Renal cortex interstitium (tissue), 15 donors: Measurements from ENCODE around the gene NIPAL1. TPM values are rescaled to one million over a fixed set of nuclear protein-coding genes. Genes with fewer than 3 reads are reported as not detected.
"Not testable (repeated sequence)": the region's sequence is repeated elsewhere in the genome, so short reads cannot be mapped to it uniquely, and the experiment has no call there.

ENCODE experiments used
- DNase-seq, 11 donors: peaks; one replicate each; pipeline ENCODE4 v3.0.0-alpha.2; 2013; ENCODE audit warnings: low read depth in 9 of 11, low spot score in 4 of 11; ENCODE audit errors: extremely low read depth in 1 of 11
- long read RNA-seq, 16 experiments: transcript quantifications; one replicate each; lab custom pipeline, GENCODE V29; 2026
- polyA plus RNA-seq, 3 donors: library from polyadenylated mRNA; unstranded; fragments of 120-200 nt; gene quantifications; one replicate each; pipeline ENCODE4 v1.2.1, GENCODE V29; 2013; ENCODE audit not compliant: insufficient read length in 3 of 3

Gene NIPAL1
- polyA plus RNA-seq: 10 to 100 TPM in 1 of 3 donors, 1 to 10 TPM in 2; 8.6 to 11.1 (median 8.8) TPM
- long read RNA-seq, donor 1, full-length matches to known transcripts: 1 of 1 reads
- long read RNA-seq, donor 1, partial matches to known transcripts: 0 of 1 reads
- long read RNA-seq, donor 1, other reads (novel, unspliced or antisense): 0 of 1 reads
- long read RNA-seq, donor 2, full-length matches to known transcripts: 1 of 1 reads
- long read RNA-seq, donor 2, partial matches to known transcripts: 0 of 1 reads
- long read RNA-seq, donor 2, other reads (novel, unspliced or antisense): 0 of 1 reads
- long read RNA-seq, donor 3: 0 reads
- long read RNA-seq, donor 4, full-length matches to known transcripts: 2 of 2 reads
- long read RNA-seq, donor 4, partial matches to known transcripts: 0 of 2 reads
- long read RNA-seq, donor 4, other reads (novel, unspliced or antisense): 0 of 2 reads
- long read RNA-seq, donor 5: 0 reads
- long read RNA-seq, donor 6, full-length matches to known transcripts: 4 of 4 reads
- long read RNA-seq, donor 6, partial matches to known transcripts: 0 of 4 reads
- long read RNA-seq, donor 6, other reads (novel, unspliced or antisense): 0 of 4 reads
- long read RNA-seq, donor 7: 0 reads
- long read RNA-seq, donor 8: 0 reads
- long read RNA-seq, donor 9, full-length matches to known transcripts: 1 of 1 reads
- long read RNA-seq, donor 9, partial matches to known transcripts: 0 of 1 reads
- long read RNA-seq, donor 9, other reads (novel, unspliced or antisense): 0 of 1 reads
- long read RNA-seq, donor 10, full-length matches to known transcripts: 1 of 1 reads
- long read RNA-seq, donor 10, partial matches to known transcripts: 0 of 1 reads
- long read RNA-seq, donor 10, other reads (novel, unspliced or antisense): 0 of 1 reads
- long read RNA-seq, donor 11, full-length matches to known transcripts: 2 of 2 reads
- long read RNA-seq, donor 11, partial matches to known transcripts: 0 of 2 reads
- long read RNA-seq, donor 11, other reads (novel, unspliced or antisense): 0 of 2 reads
- long read RNA-seq, donor 12: 0 reads
- long read RNA-seq, donor 13: 0 reads
- long read RNA-seq, donor 14, full-length matches to known transcripts: 3 of 3 reads
- long read RNA-seq, donor 14, partial matches to known transcripts: 0 of 3 reads
- long read RNA-seq, donor 14, other reads (novel, unspliced or antisense): 0 of 3 reads
- long read RNA-seq, donor 15, full-length matches to known transcripts: 1 of 1 reads
- long read RNA-seq, donor 15, partial matches to known transcripts: 0 of 1 reads
- long read RNA-seq, donor 15, other reads (novel, unspliced or antisense): 0 of 1 reads
- long read RNA-seq, donor 16, full-length matches to known transcripts: 3 of 3 reads
- long read RNA-seq, donor 16, partial matches to known transcripts: 0 of 3 reads
- long read RNA-seq, donor 16, other reads (novel, unspliced or antisense): 0 of 3 reads

DNA sequence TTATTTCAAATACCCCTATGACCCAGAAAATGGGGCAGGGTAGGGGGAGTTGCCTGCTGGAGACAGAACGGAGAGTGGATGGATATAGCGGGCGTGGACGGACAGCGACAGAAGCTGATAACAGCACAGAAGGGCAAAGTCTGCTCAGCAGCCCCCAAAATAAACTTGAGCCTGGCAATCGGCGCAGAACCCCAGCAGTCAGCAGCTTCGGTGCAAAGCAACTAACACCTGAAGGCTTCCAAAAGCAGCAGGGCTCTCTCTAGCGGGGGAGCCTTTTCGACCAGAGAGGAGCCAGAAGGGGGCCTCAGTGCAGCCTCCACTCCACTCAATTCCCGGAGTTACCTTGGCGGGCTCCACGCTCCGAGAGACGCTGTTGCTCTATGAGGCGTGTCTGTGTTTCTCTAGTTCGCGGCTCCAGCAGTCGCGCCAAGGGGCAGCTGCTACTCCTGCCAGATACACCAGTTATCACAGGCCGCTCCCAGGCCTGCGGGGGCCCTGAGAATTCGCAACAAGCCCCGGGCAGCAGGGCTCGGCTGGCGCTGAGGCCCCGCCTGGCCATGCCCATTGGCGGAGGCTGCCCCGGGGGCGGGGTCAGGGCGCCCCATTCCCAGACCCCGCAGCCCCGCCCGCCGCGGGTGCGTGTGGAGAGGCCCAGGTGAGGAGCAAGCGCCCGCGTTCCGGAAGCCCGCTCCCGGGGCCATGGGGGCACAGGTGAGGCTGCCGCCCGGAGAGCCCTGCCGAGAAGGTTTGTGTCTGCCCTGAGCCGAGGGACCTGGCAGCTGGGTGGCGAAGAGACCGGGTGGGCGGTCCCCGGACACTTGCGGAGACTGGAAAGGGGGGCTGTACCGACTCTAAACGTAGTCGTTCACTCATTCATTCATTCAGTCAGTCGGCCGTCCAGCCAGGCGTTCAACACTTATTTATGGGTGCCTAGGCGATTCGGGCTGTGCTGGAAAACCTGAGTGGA lies at the start of gene NIPAL1, which contains the start of gene CNGA1:
NIPAL1 (plus strand) TSS at position 632 of the 967 bp plus-strand sequence; CDS start at position 700, 68 bp downstream.
CNGA1 (minus strand) TSS at position 541 of the 967 bp plus-strand sequence. CDS start 63,992 bp downstream, outside the sequence.
- peak in 10 of 11 donors; percentile 40 to 78 (median 67) for DNase-seq

GRCh38 chr4:47968847-47969246 lies 47.7 kb upstream of the NIPAL1 start:
- DNase-seq: no peak

- DNase-seq: no peak
These were observed 44.4 kb upstream of the NIPAL1 start for GRCh38 chr4:47972181-47972580.

GRCh38 chr4:47972721-47973120 lies 43.9 kb upstream of the NIPAL1 start:
- DNase-seq: no peak

DNA sequence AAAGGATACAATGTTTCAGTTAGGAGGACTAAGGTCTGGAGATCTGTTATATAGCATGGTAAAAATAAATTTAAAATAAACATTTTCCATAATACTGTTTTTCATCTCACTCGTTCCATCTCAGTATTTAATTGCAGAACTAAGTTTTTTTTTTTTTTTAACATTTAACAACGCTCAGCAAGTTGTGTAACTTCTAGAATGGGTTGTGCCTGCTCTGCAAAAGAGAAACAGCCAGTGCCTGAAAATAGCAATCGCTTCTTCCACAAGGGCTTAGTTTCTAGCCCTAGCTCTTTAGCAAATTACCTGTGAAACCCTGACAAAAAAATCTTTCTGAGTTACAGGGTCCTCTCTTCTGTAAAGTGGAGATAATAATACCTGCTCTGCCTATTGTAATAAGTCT lies 42.0 kb upstream of the NIPAL1 start:
- no peak for DNase-seq

DNA sequence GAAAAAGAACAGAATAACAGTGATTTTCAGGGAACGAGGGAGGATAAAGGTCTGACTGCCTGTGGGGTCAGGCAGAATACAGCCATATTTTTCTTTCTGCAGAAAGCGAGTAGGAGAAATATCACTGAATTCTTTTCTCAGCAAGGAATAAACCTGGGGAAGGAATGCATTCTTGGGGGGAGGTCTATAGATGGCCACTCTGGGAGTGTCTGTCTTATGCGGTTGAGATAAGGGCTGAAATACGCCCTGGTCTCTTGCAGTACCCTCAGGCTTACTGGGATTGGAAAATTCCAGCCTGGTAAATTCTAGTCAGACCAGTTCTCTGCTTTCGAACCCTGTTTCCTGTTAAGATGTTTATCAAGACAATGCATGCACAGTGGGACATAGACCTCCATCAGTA lies 26.4 kb upstream of the NIPAL1 start:
- DNase-seq: no peak

DNA sequence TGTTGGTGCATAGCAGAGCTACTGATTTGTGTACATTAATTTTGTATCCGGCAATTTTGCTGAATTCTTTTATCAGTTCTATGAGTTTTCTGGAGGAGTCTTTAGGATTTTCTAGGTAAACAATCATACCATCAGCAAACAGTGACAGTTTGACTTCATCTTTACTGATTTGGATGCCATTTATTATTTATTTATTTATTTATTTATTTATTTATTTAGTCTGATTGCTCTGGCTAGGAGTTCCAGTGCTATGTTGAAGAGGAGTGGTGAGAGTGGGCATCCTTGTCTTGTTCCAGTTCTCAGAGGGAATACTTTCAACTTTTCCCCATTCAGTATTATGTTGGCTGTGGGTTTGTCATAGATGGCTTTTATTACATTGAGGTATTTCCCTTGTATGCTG lies 24.1 kb upstream of the NIPAL1 start:
- DNase-seq: not testable (repeated sequence)

DNA sequence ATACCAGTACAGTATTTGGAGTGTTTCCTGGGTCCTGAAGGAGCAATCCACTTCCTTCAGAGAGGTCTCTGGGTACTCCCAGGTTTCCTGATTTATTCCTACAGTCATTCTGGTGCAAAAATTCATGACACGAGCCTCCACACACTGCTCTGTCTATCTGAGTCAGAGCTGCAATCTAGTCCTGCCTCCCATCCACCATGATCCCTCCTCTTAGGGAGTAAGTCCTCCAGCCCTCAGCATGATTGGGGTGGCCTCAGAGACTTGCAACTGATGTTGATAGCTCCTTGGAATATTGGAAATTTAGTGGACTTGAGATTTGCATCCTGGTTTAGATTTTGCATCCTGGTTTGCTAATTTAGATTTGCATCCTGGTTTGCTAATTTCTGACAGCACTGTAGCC lies 20.6 kb upstream of the NIPAL1 start:
- no peak for DNase-seq

DNA sequence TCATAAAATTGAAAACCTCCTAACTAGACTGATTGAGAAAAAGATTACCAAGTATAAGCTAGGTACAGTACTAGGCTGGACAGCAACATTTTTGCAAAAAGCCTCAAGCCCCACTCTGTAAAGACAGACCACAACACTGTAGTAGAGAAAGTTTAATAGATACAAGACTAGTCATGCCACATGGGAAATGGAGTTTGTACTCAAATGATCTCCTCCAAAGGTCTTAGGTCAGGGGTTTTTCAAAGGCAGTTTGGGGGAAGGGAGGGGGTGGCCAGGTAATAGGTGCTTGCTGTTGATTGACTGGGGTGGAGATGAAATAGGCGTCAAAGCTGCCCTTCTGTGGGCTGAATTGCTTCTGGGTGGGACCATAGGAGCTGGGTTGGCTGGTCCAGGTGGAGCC lies 14.3 kb upstream of the NIPAL1 start:
- DNase-seq: no peak

DNA sequence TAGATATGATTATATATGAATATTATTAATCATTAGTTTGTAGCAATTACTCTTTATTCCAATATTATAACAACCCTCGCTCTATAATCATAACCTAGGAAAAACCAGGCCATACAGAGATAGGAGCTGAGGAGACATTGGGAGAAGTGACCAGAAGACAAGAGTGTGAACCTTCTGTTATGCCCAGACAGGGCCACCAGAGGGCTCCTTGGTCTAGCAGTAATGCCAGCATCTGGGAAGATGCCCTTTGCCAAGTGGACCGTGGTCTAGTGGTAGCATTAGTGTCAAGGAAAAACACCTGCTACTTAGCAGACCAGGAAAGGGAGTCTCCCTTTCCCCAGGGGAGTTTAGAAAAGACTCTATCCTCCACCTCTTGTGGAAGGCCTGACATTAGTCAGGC lies 13.0 kb upstream of the NIPAL1 start:
- DNase-seq: not testable (repeated sequence)

- no peak for DNase-seq
These were observed 10.8 kb upstream of the NIPAL1 start for GRCh38 chr4:48005781-48006180.

DNA sequence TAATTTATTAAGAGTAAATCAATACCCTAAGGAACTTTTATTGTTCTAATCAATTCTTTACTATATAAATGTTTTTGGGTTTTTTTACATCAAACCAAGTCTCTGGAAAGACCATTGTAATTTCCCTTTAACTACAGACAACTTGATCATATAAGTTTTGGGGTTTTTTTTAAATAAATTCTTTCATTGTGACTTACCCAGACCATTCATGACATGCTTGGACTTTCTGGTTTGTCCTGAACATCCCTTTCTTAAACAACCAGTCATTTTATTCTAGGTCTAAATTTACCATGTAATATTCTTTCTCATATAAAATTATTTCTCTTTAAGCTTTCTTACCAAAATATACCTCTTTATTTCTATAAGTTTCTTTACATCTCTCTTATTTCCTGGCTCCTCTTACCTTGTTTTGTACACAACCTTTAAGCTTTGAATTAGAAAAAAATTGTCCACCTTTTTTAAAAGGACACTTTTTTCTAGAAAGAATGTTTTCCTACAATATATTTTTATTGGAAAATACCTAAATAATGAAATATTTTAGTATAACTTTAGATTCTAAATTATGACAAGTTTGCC lies 8.5 kb upstream of the NIPAL1 start:
- no peak for DNase-seq

DNA sequence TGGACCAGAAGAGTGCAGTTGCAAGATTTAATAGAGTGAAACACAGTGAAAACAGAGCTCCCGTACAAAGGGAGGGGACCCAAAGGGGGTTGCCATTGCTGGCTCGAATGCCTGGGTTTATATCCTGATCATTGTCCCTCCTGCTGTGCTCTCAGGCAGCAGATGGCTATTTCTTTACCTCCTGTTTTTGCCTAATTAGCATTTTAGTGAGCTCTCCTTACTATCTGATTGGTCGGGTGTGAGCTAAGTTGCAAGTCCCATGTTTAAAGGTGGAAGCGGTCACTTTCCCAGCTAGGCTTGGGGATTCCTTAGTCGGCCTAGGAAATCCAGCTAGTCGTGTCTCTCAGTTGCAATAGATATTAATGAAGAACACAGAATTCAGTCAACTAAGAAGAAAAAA lies 5.7 kb upstream of the NIPAL1 start:
- DNase-seq: not testable (repeated sequence)

GRCh38 chr4:48011722-48012121 lies 4.8 kb upstream of the NIPAL1 start:
- DNase-seq: no peak

- DNase-seq: no peak
These were observed 3.7 kb upstream of the NIPAL1 start for GRCh38 chr4:48012824-48013223.

GRCh38 chr4:48015216-48015615 lies 1.4 kb upstream of the NIPAL1 start:
- DNase-seq: no peak

DNA sequence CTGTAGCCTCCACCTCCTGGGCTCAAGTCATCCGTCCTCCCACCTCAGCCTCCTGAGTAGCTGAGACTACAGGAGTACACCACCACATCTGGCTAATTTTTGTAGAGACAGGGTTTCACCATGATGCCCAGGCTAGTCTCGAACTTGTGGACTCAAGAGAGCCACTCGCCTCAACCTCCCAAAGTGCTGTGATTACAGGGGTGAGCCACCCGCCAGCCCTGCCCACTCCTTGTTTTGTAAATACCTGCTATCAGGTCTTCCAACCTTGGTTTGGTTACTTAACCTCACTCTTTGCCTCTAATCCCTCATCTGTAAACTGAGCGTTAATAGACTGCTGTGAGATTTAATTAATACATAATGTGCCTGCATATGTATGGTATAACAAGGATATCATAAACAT lies 894 bp upstream of the NIPAL1 start:
- no peak for DNase-seq
